K562 (cell line): Measurements from ENCODE around the gene DNAJB4. TPM values are rescaled to one million over a fixed set of nuclear protein-coding genes. Genes with fewer than 3 reads are reported as not detected.

ENCODE experiments used
- CHD7 ChIP-seq: fragments of 200-600 bp; sonication (generic); IDR thresholded peaks from one replicate; pipeline ENCODE4 v1.6.1; 2012; ENCODE audit warnings: mild to moderate bottlenecking, low read depth, low read length, inconsistent platforms
- ZFP91 ChIP-seq: sonication (generic); formaldehyde crosslinking; IDR thresholded peaks from 2 replicates; pipeline ENCODE4 v1.8.0; 2022; ENCODE audit warnings: mild to moderate bottlenecking, missing genetic modification reagents
- polyA plus RNA-seq, 8 experiments: library from polyadenylated mRNA; depleted of rRNA in 4 of 8; stranded (reverse) in 5 of 8; unstranded in 3 of 8; fragments of >200 nt; fragmentation: Nextera tagmentation in 2 of 8; fragmentation: Illumina TruSeq in 1 of 8; extraction: Ambion mirVana in 2 of 8; extraction: Trizol in 1 of 8; gene quantifications; 2 replicates each; pipeline versions ENCODE4 v1.2.1 to v1.2.3, GENCODE V29; 2011 to 2014; ENCODE audit warnings: inconsistent platforms in 1 of 8, missing spikeins in 1 of 8
- total RNA-seq, 7 experiments: library from RNA; depleted of rRNA in 6 of 7; stranded (reverse); fragments of >200 nt in 6 of 7; fragmentation: Illumina TruSeq in 2 of 7; extraction: Trizol in 2 of 7; gene quantifications; 2 replicates each; pipeline versions ENCODE4 v1.2.1 to v1.2.3, GENCODE V29; 2011 to 2021; ENCODE audit warnings: low replicate concordance in 1 of 7

DNAJB4 gene
- total and polyA plus RNA-seq, 9 of the 15 experiments (the other 6 are each of a cell fraction or from before 2014, with no cell fraction given), result 8.5 to 27.7 (median 19.8) TPM

GRCh38 chr1:78053498-78053897 lies 48.8 kb downstream of the DNAJB4 start (continued):
- TF ChIP-seq CHD7 (no peak), ZFP91 (CRISPR knock-in tag) (no peak)
